Ammon's horn (tissue), 1 donor: ENCODE results near the gene LRRD1.
"Not testable (repeated sequence)": the region's sequence is repeated elsewhere in the genome, so short reads cannot be mapped to it uniquely, and the experiment has no call there.

Experiments used
- DNase-seq: peaks from one replicate; pipeline ENCODE4 v3.0.0-alpha.2; 2016; ENCODE audit warnings: low spot score

Gene LRRD1

DNA sequence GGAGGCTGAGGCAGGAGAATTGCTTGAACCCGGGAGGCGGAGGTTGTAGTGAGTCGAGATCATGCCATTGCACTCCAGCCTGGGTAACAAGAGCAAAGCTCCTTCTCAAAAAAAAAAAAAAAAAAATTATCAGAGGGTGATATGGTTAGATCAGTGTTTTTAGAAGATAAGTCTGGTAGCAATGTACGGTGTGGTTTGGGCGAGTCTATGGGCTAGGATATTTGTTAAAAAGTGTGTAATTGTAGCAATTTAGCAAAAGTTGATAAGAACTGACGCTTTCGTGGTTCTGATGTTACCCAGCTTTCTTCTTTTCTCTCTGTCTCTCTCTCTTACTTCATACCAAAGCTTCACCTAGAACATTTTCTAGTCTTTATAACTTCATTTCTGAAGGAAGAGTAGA lies 37.8 kb downstream of the LRRD1 start:
- DNase-seq = no peak

DNA sequence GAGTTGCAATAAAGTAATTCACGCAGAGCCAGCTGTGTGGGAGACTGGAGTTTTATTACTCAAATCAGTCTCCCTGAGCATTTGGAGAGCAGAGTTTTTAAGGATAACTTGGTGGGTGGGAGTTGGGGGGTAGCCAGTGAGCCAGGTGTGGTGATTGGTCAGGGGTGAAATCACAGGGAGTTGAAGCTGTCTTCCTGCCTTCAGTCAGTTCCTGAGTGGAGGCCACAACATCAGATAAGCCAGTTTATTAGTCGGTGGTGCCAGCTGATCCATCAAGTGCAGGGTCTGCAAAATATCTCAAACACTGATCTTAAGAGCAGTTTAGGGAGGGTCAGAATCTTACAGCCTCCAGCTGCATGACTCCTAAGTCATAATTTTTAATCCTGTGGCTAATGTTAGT lies 41.4 kb downstream of the LRRD1 start:
- DNase-seq = no peak

DNA sequence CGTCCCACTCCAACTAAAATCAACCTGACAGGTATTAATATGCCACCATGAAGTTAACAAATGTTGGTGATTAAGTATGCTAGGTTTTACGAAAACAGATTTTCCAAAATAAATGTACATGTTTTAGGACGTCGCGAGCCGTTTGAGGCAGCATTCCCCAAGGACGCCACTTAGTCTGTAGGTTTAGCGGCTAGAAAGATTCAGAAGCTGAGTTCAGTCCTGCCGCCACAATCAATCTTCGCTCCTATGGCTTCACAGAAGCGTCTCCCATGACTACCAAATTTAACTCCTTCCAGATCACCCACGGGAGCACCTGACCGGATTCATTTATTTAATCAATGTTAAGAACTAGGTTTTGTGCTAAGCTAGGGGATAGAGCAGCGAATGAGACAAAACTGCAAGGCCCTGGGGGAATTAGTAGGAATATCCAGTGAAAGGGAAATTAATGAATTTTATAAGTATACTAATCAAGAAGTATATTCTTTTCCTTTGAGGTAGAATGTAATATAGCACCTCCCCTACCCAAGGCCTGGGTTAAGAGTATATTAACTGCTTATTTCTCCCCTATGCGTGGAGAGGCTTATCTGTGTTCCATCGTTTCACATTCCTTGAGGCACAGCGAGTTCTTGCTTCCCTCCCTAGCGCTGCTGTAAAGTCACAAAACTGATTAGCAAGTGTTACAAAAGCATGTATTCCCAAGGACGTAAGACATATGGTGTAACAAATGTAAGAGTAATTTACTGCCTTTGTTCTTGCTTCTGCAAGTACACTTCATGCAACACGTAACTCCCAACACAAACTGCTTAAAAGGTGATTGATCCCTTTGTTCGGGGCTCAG lies 43.7 kb downstream of the LRRD1 start:
- peak; percentile 59 for DNase-seq

DNA sequence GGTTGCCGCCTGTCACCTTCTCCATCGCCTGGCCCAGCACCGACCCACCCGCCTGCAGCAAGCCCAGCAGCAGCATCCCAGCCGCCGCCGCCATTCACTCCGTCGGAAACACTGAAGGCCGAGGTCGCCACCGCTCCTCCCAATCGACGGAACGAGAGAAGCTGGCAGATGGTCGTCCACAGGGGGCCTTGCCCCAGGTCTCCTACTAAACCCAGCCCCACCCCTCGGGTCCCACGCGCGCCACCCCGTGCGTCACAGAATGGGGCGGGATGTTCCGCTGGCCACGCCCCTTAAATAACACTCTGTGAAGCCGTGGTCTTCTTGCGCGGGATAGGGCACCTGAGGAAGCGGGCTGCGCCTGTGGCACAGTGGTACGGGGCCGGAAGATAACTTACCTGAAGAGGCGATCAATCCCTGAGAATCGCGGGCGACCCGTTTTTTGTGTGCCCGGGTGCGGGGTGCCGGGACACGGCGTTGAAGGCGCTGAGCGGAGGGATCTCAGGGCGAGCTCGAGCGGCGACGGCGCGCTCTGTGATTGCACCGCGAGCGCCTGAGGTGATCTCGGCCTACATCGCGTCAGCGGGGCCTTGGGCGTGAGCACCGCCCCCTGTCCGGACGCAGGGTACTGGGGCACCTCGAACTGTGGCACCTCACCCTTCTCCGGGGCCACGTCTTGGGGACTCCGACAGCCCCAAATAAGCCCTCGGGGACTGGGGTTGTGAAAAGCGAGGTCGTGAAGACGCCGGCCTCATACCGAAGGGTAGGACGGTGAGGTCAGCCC lies 44.5 kb downstream of the LRRD1 start, which contains the start of gene CYP51A1:
Gene CYP51A1 (minus strand): TSS at position 207 of the 781 bp plus-strand sequence. CDS start 113 bp downstream, at position 94.
- peak; percentile 96 for DNase-seq

DNA sequence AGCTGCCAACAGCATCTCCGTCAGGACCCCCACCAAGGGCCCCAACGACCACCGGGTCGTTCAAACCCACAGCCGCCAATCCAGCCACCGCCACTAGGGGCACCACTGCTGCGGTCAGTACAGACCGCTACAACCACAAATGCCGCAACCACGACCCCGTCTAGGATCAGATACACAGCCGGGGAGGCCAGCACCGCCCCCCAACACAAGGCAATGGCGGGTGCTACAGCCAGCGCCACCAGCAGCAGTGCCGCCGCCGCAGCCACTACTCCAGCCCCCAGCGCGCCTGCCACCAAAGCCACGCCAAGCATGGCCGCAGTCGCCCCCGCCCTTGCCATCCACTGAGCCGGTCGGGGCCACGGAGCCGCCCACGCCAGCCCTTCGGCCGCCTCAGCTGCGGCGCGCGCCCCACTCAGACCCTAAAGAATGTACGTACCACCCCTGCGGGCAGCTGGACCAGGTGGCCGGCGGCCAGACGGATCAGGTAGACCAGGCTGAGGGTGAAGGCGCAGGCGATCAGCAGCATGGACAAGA lies 45.1 kb downstream of the LRRD1 start:
- peak; percentile 72 for DNase-seq

DNA sequence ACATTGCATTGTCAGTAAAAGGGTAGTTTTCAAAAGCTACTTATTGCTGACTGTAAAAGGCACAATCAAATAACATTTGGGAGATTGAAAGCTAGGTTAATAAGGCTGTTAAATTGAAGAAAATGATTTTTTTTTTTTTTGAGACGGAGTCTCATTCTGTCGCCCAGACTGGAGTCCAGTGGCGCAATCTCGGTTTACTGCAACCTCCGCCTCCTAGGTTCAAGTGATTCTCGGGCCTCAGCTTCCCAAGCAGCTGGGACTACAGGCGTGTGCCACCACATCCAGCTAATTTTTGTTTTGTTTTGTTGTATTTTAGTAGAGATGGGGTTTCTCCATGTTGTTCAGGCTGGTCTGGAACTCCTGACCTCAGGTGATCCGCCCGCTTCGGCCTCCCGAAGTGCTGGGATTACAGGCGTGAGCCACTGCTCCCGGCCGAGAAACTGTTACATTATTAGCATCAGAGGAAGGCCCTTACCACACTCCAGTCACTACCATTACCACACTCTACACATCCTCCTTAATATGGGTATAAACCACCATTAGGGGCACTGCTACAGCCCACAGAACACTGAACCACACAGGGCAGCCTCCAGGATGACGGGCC lies 45.7 kb downstream of the LRRD1 start:
- no peak for DNase-seq

DNA sequence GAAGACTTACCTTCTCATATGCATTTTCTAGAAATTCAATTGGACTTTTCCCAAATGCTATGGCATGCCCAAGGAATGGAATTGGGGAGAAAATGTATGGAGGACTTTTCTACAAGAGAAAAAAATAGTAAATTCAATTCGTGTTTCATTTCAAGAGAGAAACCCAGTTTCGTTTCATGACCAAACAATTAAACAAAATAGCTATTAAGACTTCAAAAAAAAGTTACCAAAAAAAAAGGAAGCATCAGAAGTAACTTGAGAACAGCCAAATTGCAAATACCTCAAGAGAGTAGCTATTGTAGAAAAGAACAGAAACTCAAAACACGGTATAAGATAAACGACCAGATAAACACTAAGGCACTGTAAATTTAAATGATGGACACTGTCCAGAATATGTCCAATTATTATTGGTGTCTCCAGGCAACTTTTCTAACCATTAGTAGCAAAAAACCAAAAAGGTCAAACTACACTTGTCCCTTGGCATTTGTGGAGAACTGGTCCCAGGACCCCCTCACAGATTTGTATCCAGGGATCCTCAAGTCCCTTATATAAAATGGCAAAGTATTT lies 47.1 kb downstream of the LRRD1 start:
- no peak for DNase-seq

DNA sequence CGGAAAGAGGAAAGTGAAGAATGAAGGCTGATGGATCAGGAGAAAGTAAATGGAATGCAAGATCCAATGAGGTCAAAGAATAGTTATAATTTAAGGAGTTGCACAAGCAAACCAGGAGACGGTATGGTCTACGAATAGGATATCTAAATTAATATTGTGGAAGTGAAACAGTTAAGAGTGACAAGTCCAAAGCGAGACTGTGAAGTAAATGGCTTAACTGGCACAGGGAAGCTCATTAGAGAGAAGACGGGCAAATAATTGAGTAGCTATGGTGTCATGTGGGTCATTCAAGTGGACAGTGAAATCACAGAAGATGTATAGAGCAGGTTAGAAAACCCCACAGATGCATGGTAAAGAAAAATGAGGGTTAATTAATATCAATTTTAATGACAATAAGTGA lies 47.8 kb downstream of the LRRD1 start:
- no peak for DNase-seq

DNA sequence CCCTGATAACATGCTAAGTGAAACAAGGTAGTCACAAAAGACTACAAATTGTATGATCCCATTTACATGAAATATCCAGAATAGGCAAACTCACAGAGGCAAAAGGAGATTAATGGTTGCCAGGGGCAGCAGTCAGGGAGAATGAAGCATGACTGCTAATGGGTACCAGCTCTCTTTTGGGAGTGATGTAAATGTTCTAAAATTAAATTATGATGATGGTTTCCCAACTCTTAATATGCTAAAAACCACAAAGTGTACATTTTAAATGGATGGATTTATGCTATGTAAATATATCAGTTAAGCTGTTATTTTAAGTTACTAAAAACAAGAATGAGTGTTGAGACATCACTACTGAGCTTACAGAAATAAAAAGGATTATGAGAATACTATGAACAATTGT lies 57.3 kb downstream of the LRRD1 start:
- no peak for DNase-seq

DNA sequence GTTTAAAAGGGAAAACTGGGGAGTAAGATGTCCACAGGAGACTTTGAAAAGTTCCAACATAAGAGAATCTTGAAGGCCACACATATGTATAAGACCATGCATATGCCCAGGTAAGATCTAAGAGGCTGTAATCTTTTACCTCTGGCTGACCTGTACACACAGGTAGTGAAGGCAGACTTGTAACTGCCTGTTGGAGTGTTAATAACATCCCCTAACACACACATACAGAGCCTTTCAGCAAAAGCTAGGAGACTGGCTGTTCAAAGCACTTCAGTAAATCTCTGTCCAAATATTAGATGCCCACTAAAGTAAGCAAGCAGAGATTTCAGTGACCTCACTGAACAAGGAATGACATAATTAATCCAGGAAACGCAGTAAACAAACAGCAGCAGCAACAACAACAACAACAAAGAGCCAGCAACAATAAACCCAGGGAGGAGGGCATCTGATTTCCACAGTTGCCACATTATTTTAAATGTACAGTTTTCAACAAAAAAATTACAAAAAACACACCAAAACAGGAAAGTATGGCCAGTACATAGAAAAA lies 59.7 kb downstream of the LRRD1 start:
- DNase-seq = no peak

DNA sequence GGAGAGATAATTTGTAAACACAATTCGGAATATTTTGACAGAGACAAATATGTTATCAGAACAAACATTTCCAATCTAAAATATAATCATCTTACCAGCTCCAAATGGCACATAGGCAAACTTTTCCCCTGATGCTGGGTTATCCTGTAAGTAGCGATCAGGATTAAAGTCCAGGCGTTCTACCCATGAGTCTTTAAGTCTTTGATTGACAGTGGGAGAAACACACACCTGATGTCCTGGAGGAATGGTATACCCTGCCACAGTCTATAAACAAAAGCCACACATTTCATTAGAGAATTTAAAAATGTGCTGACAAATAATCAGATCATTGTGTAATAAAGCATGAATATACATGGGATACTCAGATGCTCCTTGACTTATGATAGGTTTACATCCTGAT lies 62.0 kb downstream of the LRRD1 start:
- DNase-seq = no peak

DNA sequence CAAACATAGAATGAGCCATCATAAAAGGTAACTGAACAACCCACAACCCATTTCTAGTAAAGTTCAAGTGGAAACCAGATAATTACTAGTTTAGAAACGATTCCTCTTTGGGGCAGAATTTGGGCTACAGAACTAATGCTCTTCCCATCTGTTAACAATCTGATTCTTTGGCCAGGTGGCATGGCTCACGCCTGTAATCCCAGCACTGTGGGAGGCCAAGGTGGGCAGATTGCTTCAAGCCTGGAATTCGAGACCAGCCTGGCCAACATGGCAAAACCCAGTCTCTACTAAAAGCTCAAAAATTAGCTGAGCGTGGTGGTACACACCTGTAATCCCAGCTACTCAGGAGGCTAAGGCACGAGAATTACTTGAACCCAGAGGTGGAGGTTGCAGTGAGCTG lies 63.1 kb downstream of the LRRD1 start:
- no peak for DNase-seq

DNA sequence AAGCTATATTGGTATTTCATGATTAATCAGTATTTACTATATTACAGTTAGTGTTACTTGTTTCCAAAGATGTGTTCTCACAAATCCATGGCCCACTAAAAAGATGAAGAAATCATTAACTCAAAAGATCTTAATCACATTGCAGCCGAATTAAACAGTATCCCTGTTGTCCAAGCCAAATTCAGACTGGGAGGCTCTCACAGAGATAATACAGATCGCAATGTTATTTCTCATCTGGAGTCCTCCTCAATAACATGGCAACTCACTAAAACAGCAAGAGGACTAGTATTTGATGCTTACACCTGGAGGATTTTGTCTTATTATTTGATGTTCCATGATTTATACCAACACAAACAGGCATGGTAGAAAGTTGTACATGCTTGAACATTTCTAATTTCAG lies 68.1 kb downstream of the LRRD1 start:
- DNase-seq = no peak

DNA sequence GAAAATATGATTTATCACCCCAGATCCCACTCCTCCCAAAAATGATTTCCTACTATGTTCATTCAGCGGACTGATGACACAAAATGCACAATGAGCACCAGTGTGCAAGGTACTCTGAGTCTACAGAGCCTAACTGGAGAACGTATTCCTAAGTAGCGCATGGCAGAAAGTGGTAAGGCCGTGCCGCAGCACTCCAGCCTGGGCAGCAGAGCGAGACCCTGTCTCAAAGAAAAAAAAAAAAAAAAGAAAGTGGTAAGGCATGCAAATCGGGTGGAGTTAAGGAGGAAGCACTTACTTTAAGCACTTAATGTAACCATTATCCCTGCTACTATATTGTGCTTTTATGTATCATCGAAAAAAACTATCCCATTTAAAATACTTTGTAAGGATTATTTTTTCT lies 70.1 kb downstream of the LRRD1 start:
- no peak for DNase-seq

DNA sequence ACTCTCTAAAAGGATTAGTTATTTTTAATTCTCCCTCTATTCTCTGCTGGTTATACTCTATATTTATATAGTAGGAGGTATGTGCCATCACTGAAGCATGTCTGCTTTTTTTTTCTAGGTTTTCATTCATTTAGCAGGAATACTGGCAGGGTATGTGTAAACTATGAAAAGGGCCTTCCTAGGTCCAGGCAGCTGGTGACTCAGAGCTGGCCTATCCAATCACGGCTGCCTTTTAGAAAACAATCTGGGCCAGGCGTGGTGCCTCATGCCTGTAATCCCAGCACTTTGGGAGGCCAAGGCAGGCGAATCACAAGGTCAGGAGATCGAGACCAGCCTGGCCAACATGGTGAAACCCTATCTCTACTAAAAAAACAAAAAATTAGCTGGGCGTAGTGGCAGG lies 76.1 kb downstream of the LRRD1 start:
- not testable (repeated sequence) for DNase-seq

DNA sequence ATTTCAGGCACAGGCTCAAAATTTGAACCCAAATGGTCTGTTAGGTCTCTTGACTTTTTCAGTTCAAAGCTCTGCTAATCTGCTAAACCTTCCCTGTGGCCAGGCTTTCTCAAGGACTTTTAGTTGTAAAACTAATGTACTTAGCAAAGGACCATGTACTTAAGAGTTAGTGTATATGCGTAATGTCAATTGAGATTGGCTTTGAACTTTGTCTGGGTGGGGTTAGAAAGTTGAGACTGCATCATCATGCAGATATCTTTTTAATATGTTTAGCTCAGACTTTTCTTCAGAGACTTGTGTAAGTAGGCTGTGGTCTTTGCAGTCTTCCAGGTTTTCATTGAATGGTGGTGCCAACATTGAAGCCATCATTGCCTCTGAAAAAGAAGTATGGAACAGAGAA lies 78.4 kb downstream of the LRRD1 start:
- no peak for DNase-seq

DNA sequence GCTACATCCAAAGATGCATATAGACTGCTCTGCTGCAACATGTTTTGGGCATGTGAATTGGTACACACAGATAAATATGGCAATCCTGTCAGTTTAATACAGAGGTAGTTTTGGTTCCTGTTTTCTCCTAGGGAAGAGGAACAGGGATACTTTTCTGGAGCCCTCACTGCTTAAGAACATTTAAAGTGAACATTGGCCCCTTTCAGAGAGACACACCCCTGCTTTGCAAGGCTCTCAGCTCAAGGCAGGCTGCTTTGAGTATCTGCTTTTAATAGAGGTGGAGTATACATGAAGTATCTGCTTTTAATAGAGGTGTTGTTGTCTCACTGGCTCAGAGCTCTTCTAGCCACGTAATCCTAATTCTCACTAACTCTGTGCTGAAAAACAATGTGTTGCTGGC lies 83.6 kb downstream of the LRRD1 start:
- DNase-seq = no peak
